ENCODE data around the gene MYO1F. TPM values are rescaled to one million over a fixed set of nuclear protein-coding genes. Genes with fewer than 3 reads are reported as not detected.

Gene MYO1F
- total RNA-seq, 2 experiments from 2014 or later, result 66.7 to 67.4 TPM

DNA sequence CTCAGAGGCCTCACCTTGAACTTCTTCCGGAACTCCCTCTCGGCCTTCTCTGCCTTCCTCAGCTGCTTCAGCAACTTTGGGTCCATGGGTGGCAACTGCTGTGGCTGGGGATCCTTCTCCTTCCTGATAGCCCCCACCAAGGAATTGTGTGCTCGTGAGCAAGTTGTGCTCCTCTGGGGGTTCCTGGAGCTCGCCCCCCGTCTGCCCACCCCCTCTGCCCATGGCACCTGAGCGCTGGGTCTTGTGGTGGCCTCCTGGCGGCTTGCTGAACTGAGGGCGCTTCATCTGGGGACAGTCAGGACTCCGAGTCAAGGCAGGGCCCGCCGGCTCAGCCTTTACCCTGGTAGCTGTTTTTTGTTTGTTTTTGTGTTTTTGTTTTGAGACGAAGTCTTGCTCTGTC lies 86.4 kb downstream of the MYO1F start:
- DNase-seq (no peak), ATAC-seq (ENCODE audit: poor library complexity) (no peak)
- no peaks in the 10 kb centered on the region for H3K9me3 ChIP-seq (ENCODE audit: control insufficient read depth in 1 of 2, insufficient read depth in 1 of 2, low read length in 2 of 2)
- peaks cover 40% of the 10 kb centered on the region for H3K36me3 Mint-ChIP-seq (ENCODE audit: low read depth)
- no peak overlapping the region for H3K4me3 ChIP-seq (ENCODE audit: low read length)
- H3K4me3 Mint-ChIP-seq, result no peak overlapping the region
- H3K4me1 ChIP-seq (ENCODE audit: insufficient read depth, low read length), result peaks cover 39% of the 10 kb centered on the region
- H3K36me3 ChIP-seq (ENCODE audit: insufficient read depth, low read length), result peaks cover 38% of the 10 kb centered on the region
- H3K27me3 Mint-ChIP-seq, result no peaks in the 10 kb centered on the region
- TF ChIP-seq, protein P1, sequence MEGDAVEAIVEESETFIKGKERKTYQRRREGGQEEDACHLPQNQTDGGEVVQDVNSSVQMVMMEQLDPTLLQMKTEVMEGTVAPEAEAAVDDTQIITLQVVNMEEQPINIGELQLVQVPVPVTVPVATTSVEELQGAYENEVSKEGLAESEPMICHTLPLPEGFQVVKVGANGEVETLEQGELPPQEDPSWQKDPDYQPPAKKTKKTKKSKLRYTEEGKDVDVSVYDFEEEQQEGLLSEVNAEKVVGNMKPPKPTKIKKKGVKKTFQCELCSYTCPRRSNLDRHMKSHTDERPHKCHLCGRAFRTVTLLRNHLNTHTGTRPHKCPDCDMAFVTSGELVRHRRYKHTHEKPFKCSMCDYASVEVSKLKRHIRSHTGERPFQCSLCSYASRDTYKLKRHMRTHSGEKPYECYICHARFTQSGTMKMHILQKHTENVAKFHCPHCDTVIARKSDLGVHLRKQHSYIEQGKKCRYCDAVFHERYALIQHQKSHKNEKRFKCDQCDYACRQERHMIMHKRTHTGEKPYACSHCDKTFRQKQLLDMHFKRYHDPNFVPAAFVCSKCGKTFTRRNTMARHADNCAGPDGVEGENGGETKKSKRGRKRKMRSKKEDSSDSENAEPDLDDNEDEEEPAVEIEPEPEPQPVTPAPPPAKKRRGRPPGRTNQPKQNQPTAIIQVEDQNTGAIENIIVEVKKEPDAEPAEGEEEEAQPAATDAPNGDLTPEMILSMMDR (IDR thresholded peaks at IDR 0.05), result no peak
- intact Hi-C loops (cut with DNase I, micrococcal nuclease), result no loop called here
- H3K4me1 Mint-ChIP-seq (ENCODE audit: low read depth), result peaks cover 46% of the 10 kb centered on the region
- H3K27ac Mint-ChIP-seq, result peak overlapping the region; percentile 24
- no peaks in the 10 kb centered on the region for H3K27me3 ChIP-seq (ENCODE audit: control insufficient read depth in 1 of 2, insufficient read depth in 2 of 2, low read length in 2 of 2)
- POLR2A ChIA-PET, result interaction anchor here (1.4 kb wide), 1 partner anchor 23 kb away, joined by 3 read pairs; the partner anchor contains the start of gene ZNF414
- no peak overlapping the region for H3K27ac ChIP-seq (ENCODE audit: low read depth in 1 of 2, low read length in 2 of 2)
- H3K9me3 Mint-ChIP-seq, result no peaks in the 10 kb centered on the region
- CTCF ChIA-PET, result interaction anchor here (0.8 kb wide), 1 partner anchor 15 kb away, joined by 3 read pairs; no protein-coding TSS in a partner anchor

- intact Hi-C loops (cut with DNase I, micrococcal nuclease), result no loop called here
- Histone ChIP-seq H3K9me3 (ENCODE audit: control insufficient read depth in 1 of 2, insufficient read depth in 1 of 2, low read length in 2 of 2) (no peaks in the 10 kb centered on the region), H3K36me3 (ENCODE audit: insufficient read depth, low read length) (peaks cover 42% of the 10 kb centered on the region), H3K27me3 (ENCODE audit: control insufficient read depth in 1 of 2, insufficient read depth in 2 of 2, low read length in 2 of 2) (no peaks in the 10 kb centered on the region), H3K27ac (ENCODE audit: low read depth in 1 of 2, low read length in 2 of 2) (no peak overlapping the region), H3K4me1 (ENCODE audit: insufficient read depth, low read length) (peaks cover 40% of the 10 kb centered on the region), H3K4me3 (ENCODE audit: low read length) (no peak overlapping the region)
- Mint-ChIP-seq H3K4me3 (no peak overlapping the region), H3K27me3 (no peaks in the 10 kb centered on the region), H3K9me3 (no peaks in the 10 kb centered on the region), H3K4me1 (ENCODE audit: low read depth) (peaks cover 42% of the 10 kb centered on the region), H3K36me3 (ENCODE audit: low read depth) (peaks cover 42% of the 10 kb centered on the region), H3K27ac (peak overlapping the region; percentile 24)
- ATAC-seq (ENCODE audit: poor library complexity) (no peak), DNase-seq (no peak)
- ChIA-PET CTCF (interaction anchor here (0.6 to 0.8 kb wide), 2 partner anchors 15 to 33 kb away, joined by 3 read pairs; no protein-coding TSS in a partner anchor), POLR2A (interaction anchor here (1.4 kb wide), 1 partner anchor 24 kb away, joined by 3 read pairs; the partner anchor contains the start of gene ZNF414)
- TF ChIP-seq, protein P1 (IDR thresholded peaks at IDR 0.05), result no peak
Measured at GRCh38 chr19:8490395-8490760, 86.9 kb downstream of the MYO1F start.

DNA sequence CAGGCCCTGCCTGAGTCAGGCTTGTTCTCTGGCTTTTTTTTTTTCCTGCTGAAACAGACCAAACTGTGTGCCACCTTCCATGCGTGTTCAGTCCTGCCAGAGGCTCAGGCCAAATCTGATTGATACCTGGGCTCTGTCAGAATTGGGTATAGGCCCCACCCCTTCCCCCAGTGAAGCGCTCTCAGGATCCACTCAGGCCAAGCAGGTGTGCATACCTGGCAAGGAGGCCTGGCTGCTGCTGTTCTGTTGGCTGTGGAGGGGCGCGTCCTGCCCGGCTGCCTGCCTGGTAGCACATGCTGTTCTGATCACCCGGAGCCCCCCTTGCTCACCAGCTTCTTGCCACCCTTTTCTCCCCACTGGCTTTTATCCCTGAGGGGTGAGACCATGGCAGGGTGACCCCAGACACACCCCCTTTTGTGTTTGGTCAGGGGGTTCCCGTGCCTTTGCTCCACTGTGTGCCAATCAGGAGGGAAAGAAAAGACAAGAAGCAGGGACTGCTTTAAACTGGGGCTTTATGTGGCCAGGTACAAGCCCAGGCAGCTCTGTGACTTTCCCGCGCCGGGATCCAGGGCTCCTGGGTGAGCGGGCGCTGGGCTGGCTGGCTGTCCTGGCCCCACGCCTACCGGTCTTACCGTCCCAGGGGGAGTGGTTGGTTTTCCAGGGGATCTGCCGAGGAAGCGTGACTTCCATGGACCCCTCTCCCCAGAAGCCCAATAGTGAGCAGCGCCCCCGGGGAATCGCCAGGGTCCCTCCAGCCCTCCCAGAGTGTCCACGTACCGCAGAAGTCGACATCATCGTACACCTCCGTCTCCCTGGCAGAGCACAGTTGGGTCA lies 87.5 kb downstream of the MYO1F start:
- POLR2A ChIA-PET, result interaction anchor here (1.4 kb wide), 1 partner anchor 24 kb away, joined by 3 read pairs; the partner anchor contains the start of gene ZNF414
- DNase-seq, result no peak
- Mint-ChIP-seq H3K4me1 (ENCODE audit: low read depth) (peaks cover 47% of the 10 kb centered on the region), H3K4me3 (no peak overlapping the region), H3K9me3 (no peaks in the 10 kb centered on the region), H3K27me3 (no peaks in the 10 kb centered on the region), H3K27ac (peak overlapping the region; percentile 24), H3K36me3 (ENCODE audit: low read depth) (peaks cover 48% of the 10 kb centered on the region)
- Histone ChIP-seq H3K9me3 (ENCODE audit: control insufficient read depth in 1 of 2, insufficient read depth in 1 of 2, low read length in 2 of 2) (no peaks in the 10 kb centered on the region), H3K4me1 (ENCODE audit: insufficient read depth, low read length) (peaks cover 43% of the 10 kb centered on the region), H3K27ac (ENCODE audit: low read depth in 1 of 2, low read length in 2 of 2) (no peak overlapping the region), H3K27me3 (ENCODE audit: control insufficient read depth in 1 of 2, insufficient read depth in 2 of 2, low read length in 2 of 2) (no peaks in the 10 kb centered on the region), H3K36me3 (ENCODE audit: insufficient read depth, low read length) (peaks cover 48% of the 10 kb centered on the region), H3K4me3 (ENCODE audit: low read length) (no peak overlapping the region)
- CTCF ChIA-PET, result interaction anchor here (0.6 kb wide), 1 partner anchor 34 kb away, joined by 3 read pairs; no protein-coding TSS in a partner anchor
- TF ChIP-seq, protein P1 (IDR thresholded peaks at IDR 0.05), result no peak
- ATAC-seq (ENCODE audit: poor library complexity), result no peak
- intact Hi-C loops (cut with DNase I, micrococcal nuclease), result loop anchor here in 1 of 2 experiments (5.0 kb wide), 1 partner anchor 37 kb away; no protein-coding TSS in a partner anchor
